Epithelial cell of esophagus (primary cell): Measurements from ENCODE around the gene NAALADL2.
A peak's percentile ranks its signal among the peaks of the same experiment; 100 is the strongest.

Experiments
- DNase-seq: peaks from one replicate; pipeline ENCODE4 v3.0.0; 2010; ENCODE audit warnings: low read depth
- H3K4me3 ChIP-seq: 2 replicates; pipeline ENCODE4 v1.5.1; 2011; ENCODE audit warnings: mild to moderate bottlenecking, low read length, control low read depth
- CTCF ChIP-seq: IDR thresholded peaks from 2 replicates; pipeline ENCODE4 v1.5.1; 2011; ENCODE audit warnings: low read depth, mild to moderate bottlenecking, low read length, control low read depth, inconsistent platforms; ENCODE audit not compliant: insufficient read depth; ENCODE audit errors: missing control alignments

NAALADL2 gene

DNA sequence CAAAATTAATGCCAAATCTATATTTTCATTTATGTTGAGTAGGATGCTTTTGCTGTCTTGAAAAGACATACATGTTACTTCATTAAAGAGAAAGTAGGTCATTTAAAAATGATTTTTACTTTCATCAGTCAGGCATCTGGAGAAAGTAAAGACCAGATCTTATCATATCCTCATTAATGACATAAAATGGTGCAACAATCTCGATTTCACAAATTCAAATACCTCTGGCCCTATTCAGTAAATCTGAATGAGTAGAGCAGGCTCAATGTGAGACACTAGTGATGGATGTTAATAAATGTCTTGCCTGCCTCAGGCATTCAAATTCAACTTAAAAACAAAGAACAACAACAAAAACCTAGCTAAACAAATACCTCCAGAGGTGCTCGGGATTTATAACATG, 714.1 kb downstream of the NAALADL2 start:
- no peak for TF ChIP-seq CTCF
- H3K4me3 ChIP-seq: no peak overlapping the region
- no peak for DNase-seq

DNA sequence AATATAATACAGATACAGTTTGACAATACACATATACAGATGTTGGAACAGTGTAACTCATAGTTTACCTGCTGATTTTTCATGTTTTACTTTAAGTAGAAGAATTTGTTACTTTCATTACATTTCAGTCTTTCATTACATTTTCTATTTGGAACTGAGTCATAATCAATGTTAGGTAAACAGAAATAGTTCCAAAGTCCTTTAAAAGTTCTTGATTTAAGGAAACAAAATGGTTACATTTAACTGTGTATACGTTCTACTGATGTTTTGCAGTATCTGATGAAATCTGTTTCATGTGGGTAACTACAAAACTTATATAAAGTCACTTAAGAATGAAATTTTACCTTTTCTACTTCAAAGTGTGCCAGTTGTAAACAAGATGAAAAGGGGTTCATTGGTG, 721.2 kb downstream of the NAALADL2 start:
- H3K4me3 ChIP-seq: no peak overlapping the region
- DNase-seq: no peak
- no peak for TF ChIP-seq CTCF

DNA sequence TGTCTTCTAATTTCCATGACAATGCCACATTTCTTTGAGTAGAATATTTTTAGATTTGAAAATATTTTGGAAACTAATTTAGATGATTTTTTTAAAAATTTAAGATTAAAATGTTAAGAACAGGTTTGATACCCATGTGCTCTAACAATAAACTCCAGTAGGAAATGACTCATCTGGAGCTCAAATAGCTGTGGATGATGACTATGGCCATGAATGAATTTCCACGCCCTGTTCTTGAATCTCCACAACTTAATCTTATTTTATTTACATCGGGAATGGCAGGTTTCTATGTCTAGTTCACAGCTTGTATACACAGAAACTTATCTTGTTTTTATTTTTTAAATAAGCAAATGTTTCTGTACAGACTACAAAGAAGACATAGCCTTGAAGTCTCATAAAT, 726.8 kb downstream of the NAALADL2 start:
- TF ChIP-seq CTCF: no peak
- peak; percentile 86 for DNase-seq
- H3K4me3 ChIP-seq: no peak overlapping the region

- H3K4me3 ChIP-seq: no peak overlapping the region
- no peak for DNase-seq
- no peak for TF ChIP-seq CTCF
Measured at GRCh38 chr3:175590745-175591144, 731.6 kb downstream of the NAALADL2 start.

- no peak for DNase-seq
- no peak overlapping the region for H3K4me3 ChIP-seq
- no peak for TF ChIP-seq CTCF
Measured at GRCh38 chr3:175591375-175591774, 732.2 kb downstream of the NAALADL2 start.

DNA sequence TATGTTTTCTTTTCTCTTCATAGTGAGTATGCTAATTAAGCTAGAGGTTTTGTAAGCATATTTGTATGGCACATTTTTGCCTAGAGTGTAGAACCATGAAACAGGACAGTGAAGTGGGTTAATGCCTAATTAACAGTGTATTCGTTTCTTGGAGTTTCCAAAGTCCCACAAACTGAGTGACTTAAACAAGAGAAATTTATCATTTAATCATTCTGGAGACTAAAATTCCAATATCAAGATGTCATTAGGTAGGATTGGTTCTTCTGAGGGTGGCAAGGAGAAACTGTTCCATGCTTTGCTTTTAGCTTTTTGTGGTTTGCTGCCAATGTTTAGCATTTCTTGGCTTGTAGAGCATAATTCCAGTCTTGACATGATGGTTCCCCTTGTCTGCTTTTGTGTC, 734.2 kb downstream of the NAALADL2 start:
- TF ChIP-seq CTCF: no peak
- DNase-seq: no peak
- no peak overlapping the region for H3K4me3 ChIP-seq

- DNase-seq: peak; percentile 75
- TF ChIP-seq CTCF: no peak
- no peak overlapping the region for H3K4me3 ChIP-seq
Measured at GRCh38 chr3:175598740-175599139, 739.6 kb downstream of the NAALADL2 start.
